Parathyroid adenoma (tissue), 2 donors: ENCODE measurements around the gene APOB.

Experiments used
- H2AFZ ChIP-seq: fragments of 300-600 bp; sonication (generic); one replicate; pipeline ENCODE4 v1.7.0; 2017; ENCODE audit warnings: antibody characterized with exemption, mild to moderate bottlenecking
- H3K27ac ChIP-seq: fragments of 300-600 bp; sonication (generic); one replicate; pipeline ENCODE4 v1.7.0; 2017
- H3K27me3 ChIP-seq: fragments of 300-600 bp; sonication (generic); one replicate; pipeline ENCODE4 v1.7.0; 2017; ENCODE audit warnings: low read length; ENCODE audit not compliant: control insufficient read depth, insufficient read depth
- H3K36me3 ChIP-seq: fragments of 300-600 bp; sonication (generic); one replicate; pipeline ENCODE4 v1.7.0; 2017; ENCODE audit warnings: low read length; ENCODE audit not compliant: control insufficient read depth, insufficient read depth
- H3K4me1 ChIP-seq: fragments of 300-600 bp; sonication (generic); one replicate; pipeline ENCODE4 v1.7.0; 2017; ENCODE audit warnings: control low read depth
- H3K4me2 ChIP-seq: fragments of 300-600 bp; sonication (generic); one replicate; pipeline ENCODE4 v1.7.0; 2017; ENCODE audit warnings: low read length
- H3K4me3 ChIP-seq: fragments of 300-600 bp; sonication (generic); one replicate; pipeline ENCODE4 v1.7.0; 2017; ENCODE audit warnings: low read depth, low read length
- H3K79me2 ChIP-seq: fragments of 300-600 bp; sonication (generic); one replicate; pipeline ENCODE4 v1.7.0; 2017; ENCODE audit warnings: control low read depth
- H3K9ac ChIP-seq: fragments of 300-600 bp; sonication (generic); one replicate; pipeline ENCODE4 v1.7.0; 2017; ENCODE audit warnings: mild to moderate bottlenecking
- H3K9me3 ChIP-seq: fragments of 300-600 bp; sonication (generic); one replicate; pipeline ENCODE4 v1.7.0; 2017; ENCODE audit warnings: low read length; ENCODE audit not compliant: control insufficient read depth
- TF ChIP-seq, protein P1 (sequence below): fragments of 300-600 bp; sonication (generic); IDR thresholded peaks from one replicate; pipeline ENCODE4 v1.7.0; 2017; ENCODE audit warnings: antibody characterized with exemption, mild to moderate bottlenecking
- donor health status: primary hyperparathyroidism.

Gene APOB, protein sequence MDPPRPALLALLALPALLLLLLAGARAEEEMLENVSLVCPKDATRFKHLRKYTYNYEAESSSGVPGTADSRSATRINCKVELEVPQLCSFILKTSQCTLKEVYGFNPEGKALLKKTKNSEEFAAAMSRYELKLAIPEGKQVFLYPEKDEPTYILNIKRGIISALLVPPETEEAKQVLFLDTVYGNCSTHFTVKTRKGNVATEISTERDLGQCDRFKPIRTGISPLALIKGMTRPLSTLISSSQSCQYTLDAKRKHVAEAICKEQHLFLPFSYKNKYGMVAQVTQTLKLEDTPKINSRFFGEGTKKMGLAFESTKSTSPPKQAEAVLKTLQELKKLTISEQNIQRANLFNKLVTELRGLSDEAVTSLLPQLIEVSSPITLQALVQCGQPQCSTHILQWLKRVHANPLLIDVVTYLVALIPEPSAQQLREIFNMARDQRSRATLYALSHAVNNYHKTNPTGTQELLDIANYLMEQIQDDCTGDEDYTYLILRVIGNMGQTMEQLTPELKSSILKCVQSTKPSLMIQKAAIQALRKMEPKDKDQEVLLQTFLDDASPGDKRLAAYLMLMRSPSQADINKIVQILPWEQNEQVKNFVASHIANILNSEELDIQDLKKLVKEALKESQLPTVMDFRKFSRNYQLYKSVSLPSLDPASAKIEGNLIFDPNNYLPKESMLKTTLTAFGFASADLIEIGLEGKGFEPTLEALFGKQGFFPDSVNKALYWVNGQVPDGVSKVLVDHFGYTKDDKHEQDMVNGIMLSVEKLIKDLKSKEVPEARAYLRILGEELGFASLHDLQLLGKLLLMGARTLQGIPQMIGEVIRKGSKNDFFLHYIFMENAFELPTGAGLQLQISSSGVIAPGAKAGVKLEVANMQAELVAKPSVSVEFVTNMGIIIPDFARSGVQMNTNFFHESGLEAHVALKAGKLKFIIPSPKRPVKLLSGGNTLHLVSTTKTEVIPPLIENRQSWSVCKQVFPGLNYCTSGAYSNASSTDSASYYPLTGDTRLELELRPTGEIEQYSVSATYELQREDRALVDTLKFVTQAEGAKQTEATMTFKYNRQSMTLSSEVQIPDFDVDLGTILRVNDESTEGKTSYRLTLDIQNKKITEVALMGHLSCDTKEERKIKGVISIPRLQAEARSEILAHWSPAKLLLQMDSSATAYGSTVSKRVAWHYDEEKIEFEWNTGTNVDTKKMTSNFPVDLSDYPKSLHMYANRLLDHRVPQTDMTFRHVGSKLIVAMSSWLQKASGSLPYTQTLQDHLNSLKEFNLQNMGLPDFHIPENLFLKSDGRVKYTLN (N-terminal part only)

DNA sequence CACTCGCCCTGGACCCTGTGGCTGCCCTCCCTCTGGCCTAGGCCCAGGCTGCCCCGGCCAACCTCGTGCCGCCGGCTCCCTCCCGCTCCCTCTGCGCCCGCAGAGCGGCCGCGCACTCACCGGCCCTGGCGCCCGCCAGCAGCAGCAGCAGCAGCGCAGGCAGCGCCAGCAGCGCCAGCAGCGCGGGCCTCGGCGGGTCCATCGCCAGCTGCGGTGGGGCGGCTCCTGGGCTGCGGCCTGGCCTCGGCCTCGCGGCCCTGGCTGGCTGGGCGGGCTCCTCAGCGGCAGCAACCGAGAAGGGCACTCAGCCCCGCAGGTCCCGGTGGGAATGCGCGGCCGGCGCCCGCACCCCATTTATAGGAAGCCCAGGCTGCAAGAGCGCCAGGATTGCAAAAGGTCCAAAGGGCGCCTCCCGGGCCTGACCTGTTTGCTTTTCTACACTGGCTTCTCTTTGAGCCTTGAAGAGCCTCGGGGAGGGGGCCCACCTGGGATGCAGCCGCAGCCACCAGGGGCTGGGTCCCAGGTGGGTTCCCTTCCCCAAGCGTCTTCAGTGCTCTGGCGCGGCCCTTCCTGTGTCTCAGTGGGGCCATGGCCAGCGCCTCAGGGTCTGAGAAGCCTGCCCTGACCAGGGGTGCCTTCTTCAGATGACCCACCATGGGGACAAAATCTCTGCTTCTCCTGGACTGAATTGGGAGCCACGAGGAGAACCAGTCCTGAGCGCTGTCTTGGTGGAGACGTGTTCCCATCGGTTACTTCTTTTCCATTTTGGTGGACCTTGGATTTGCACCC, at the start of gene APOB:
APOB (minus strand) TSS at position 330 of the 789 bp plus-strand sequence; CDS start at position 202, 128 bp downstream.
- H3K9ac ChIP-seq, result no peak within 1 kb of the TSS
- no peaks in the 10 kb centered on the region for H3K9me3 ChIP-seq
- peak within 1 kb of the TSS; percentile 58 for H2AFZ ChIP-seq
- peak within 1 kb of the TSS; percentile 60 for H3K4me2 ChIP-seq
- H3K36me3 ChIP-seq, result no peaks in the 10 kb centered on the region
- no peak within 1 kb of the TSS for H3K27ac ChIP-seq
- TF ChIP-seq, protein P1, sequence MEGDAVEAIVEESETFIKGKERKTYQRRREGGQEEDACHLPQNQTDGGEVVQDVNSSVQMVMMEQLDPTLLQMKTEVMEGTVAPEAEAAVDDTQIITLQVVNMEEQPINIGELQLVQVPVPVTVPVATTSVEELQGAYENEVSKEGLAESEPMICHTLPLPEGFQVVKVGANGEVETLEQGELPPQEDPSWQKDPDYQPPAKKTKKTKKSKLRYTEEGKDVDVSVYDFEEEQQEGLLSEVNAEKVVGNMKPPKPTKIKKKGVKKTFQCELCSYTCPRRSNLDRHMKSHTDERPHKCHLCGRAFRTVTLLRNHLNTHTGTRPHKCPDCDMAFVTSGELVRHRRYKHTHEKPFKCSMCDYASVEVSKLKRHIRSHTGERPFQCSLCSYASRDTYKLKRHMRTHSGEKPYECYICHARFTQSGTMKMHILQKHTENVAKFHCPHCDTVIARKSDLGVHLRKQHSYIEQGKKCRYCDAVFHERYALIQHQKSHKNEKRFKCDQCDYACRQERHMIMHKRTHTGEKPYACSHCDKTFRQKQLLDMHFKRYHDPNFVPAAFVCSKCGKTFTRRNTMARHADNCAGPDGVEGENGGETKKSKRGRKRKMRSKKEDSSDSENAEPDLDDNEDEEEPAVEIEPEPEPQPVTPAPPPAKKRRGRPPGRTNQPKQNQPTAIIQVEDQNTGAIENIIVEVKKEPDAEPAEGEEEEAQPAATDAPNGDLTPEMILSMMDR, result no peak
- H3K4me3 ChIP-seq, result no peak within 1 kb of the TSS
- no peaks in the 10 kb centered on the region for H3K4me1 ChIP-seq
- H3K27me3 ChIP-seq, result no peaks in the 10 kb centered on the region
- H3K79me2 ChIP-seq, result no peaks in the 10 kb centered on the region

DNA sequence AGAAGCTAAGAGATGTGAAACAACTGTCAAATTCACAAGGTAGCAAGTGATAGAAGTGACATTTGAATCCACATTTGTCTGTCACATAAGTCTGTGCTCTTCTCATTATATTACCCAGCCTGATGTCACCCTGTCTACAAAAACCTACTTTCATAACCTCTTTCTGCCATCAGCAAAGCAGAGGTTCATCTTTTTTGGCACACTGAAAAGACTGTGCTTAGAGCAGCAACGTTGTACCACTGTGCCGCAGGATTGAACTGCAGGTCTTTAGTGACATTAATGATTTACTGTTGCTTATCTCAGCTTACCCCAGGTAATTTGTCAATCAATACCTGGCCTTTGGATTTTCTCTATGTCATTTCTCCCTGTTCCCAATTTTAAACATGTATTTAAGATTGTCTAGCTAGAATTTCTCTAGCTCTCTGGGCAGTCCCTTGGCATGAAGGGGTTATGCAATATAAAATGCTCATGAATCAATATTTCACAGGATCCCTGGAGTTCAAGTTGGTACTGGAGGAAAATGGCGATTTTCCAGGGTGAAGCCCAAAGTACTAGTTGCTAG, 48.5 kb upstream of the APOB start:
- TF ChIP-seq, protein P1, result no peak
- H3K36me3 ChIP-seq, result no peaks in the 10 kb centered on the region
- no peak overlapping the region for H3K4me3 ChIP-seq
- H3K27ac ChIP-seq, result no peak overlapping the region
- no peaks in the 10 kb centered on the region for H3K79me2 ChIP-seq
- no peaks in the 10 kb centered on the region for H3K9me3 ChIP-seq
- no peaks in the 10 kb centered on the region for H3K27me3 ChIP-seq
- H3K4me1 ChIP-seq, result no peaks in the 10 kb centered on the region
- no peak overlapping the region for H3K4me2 ChIP-seq
- no peak overlapping the region for H3K9ac ChIP-seq
- no peak overlapping the region for H2AFZ ChIP-seq

DNA sequence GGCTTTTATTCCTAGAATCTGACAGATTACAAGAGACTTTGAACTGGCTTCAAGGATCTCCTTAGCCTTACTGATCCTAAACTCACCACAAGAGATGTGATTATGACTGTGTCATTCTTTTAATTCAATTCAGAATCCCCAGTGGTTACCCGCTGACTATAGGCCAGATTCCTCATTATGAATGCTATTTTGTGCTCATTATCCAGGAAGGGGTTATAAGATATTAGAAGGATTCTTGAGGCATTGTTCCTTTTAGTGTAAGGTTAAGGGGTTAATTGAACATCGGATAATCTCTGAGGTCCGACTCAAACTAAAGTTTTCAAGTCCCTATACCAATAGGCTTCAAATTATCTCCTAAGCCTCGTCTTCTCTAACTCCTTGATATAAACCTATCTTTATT, 40.5 kb upstream of the APOB start:
- H3K27me3 ChIP-seq, result no peaks in the 10 kb centered on the region
- TF ChIP-seq, protein P1, result no peak
- H3K4me1 ChIP-seq, result no peaks in the 10 kb centered on the region
- H3K9ac ChIP-seq, result no peak overlapping the region
- H3K36me3 ChIP-seq, result no peaks in the 10 kb centered on the region
- no peak overlapping the region for H3K27ac ChIP-seq
- no peak overlapping the region for H3K4me2 ChIP-seq
- no peaks in the 10 kb centered on the region for H3K9me3 ChIP-seq
- no peak overlapping the region for H3K4me3 ChIP-seq
- no peak overlapping the region for H2AFZ ChIP-seq
- H3K79me2 ChIP-seq, result no peaks in the 10 kb centered on the region

DNA sequence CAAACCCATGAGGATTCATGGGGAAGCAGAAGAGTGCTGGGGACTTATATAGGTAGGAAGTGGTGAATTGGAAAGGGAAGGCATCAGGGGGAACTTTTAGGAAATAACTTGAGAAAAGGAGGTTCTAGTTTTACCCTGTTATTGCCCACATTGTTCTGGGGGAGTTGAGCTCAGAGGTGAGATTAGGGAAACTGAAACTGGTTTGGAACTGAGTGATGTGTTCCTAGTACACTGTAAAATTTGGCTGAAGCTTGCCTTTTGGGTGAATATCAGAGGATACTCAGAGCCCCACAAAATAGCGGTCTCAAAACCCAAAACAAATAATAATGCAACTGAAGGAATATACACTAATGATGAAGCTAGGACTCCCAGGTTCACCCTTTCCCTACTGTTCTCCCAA, 39.6 kb upstream of the APOB start:
- no peaks in the 10 kb centered on the region for H3K36me3 ChIP-seq
- H3K27ac ChIP-seq, result no peak overlapping the region
- no peak overlapping the region for H2AFZ ChIP-seq
- H3K9me3 ChIP-seq, result no peaks in the 10 kb centered on the region
- no peak overlapping the region for H3K9ac ChIP-seq
- no peaks in the 10 kb centered on the region for H3K79me2 ChIP-seq
- no peaks in the 10 kb centered on the region for H3K27me3 ChIP-seq
- H3K4me3 ChIP-seq, result no peak overlapping the region
- H3K4me2 ChIP-seq, result no peak overlapping the region
- TF ChIP-seq, protein P1, result no peak
- no peaks in the 10 kb centered on the region for H3K4me1 ChIP-seq
